Stimulated activated CD4-positive, alpha-beta T cell treated with anti-CD3 and anti-CD28 coated beads, Interleukin-4, amount 100 ng/mL, for 1 hour (primary cell): ENCODE results near the gene STK17A.

Experiments used
- DNase-seq: peaks from one replicate; pipeline ENCODE4 v3.0.0-alpha.2; 2020

STK17A gene

GRCh38 chr7:43637114-43637806 lies 54.4 kb downstream of the STK17A start:
- DNase-seq, result no peak

- DNase-seq, result no peak
Measured at GRCh38 chr7:43639858-43640491, 57.1 kb downstream of the STK17A start.

GRCh38 chr7:43640679-43641078 lies 57.8 kb downstream of the STK17A start:
- no peak for DNase-seq

DNA sequence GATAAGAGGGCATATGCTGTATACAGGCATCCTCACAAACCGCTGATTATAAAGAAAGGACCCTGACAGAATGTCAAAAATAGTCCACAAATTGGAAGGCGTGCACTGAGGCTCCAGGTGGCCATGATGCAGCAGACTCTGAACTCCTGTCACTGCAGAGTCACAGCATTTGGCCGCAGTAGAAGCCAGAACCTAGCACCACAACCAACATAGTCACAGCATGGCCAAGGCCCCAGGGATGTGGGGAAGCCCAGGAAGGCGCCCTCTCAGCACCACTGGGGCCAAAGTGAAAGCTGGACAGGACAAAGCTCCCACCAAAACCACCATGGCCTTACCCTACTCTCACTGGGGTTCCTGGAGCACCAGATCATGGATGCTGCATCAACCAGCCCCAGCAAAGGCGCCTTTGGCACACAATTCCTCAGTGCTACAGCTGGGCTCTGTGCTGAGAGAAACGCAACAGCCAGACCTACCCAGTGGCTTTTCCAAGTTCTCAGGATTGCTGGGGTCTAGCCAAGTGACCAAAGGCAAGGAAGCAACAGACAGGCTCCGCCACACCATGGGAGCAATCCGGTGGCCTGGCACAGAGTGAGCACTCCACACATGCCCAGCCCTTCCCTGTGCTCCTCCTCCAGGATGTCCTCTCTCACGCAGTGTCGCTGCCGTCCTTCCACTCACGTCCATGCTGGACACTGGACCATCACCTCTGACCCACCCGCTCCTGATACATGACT lies 60.2 kb downstream of the STK17A start:
- no peak for DNase-seq

- DNase-seq, result no peak
Measured at GRCh38 chr7:43643846-43644245, 60.9 kb downstream of the STK17A start.

GRCh38 chr7:43645699-43646226 lies 62.9 kb downstream of the STK17A start:
- no peak for DNase-seq

- DNase-seq, result no peak
Measured at GRCh38 chr7:43646603-43647338, 63.9 kb downstream of the STK17A start.

DNA sequence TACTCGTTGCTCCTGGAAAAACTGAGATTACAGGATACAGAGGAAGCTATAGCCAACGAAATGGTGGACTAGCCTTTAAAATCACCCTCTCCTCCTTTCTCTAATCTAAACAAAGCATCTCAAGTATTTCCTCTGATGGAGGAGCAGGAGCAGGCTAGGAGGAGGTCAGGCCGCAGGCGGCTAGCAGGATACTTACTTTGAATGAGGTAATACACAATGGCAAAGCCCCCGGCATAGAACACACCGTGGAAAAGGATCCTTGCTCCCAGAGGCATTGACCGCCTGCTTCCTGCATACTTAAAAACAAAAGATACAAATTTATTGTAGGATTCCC lies 64.4 kb downstream of the STK17A start:
- no peak for DNase-seq

DNA sequence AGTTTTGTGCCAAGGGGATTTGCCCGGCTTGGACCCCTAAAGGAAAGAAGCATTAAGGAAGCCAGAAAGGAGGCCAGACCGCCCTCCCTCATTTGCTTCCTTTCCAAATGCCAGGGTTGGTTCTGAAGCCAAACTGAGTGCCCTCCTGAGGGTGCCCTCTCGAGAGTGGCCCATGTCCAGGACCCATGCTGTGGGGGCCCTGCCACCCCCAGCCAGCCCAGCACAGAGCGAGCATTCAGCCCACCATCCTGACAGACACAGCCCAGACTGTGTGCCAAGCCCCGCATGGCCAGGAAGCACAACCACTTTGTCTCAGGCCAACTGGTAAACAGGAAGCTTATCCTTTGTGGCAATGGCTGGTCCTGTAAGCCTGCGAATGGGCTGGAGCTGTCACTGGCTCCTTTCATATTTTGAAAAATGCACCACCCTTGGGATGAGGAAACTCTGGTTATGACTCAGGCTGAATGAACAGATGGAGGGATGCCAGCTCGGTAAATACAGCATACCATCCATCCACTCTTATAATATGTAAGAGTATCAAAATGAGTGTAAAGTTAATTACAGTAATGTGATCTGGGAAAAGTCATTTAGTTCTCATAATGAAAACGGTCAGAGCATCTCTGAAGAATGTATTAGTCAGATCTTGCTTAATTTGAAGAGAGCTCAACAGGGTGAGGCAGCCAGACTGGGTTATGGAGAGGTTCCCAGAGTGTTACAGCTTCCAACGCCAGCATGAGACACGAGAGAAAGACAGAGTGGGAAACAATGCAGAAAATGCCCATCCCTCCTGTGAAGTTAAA lies 65.0 kb downstream of the STK17A start:
- peak; percentile 31 for DNase-seq

GRCh38 chr7:43648473-43649406 lies 65.8 kb downstream of the STK17A start:
- no peak for DNase-seq

GRCh38 chr7:43649755-43650274 lies 66.9 kb downstream of the STK17A start:
- no peak for DNase-seq

DNA sequence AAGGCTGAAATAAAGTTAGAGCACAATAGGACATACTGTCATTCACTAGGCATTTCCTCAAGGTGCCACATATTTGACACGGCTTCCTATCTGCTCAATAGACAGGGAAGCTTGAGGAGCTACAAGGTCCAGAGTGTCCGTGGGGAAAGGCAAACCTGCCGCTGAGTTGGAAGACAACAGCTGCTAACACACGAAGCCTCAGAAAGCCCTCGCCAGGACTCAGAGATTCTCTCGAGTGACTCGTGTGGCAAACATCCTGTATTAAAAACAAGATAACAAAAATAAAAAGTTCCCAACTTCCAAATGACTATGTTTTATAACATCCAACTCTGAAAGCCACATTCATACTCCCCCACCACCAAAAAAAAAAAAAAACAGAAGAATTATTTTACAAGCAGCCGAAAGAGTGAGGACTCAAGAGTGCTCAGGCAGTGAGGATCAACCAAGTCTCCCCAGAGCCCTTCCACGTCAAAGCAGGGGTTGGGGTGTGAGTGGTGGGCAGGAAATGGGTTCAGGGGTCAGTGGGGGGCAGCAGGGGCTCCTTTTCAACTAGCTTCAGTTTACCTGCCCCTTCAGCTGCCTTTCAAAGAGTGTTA lies 67.6 kb downstream of the STK17A start:
- no peak for DNase-seq

DNA sequence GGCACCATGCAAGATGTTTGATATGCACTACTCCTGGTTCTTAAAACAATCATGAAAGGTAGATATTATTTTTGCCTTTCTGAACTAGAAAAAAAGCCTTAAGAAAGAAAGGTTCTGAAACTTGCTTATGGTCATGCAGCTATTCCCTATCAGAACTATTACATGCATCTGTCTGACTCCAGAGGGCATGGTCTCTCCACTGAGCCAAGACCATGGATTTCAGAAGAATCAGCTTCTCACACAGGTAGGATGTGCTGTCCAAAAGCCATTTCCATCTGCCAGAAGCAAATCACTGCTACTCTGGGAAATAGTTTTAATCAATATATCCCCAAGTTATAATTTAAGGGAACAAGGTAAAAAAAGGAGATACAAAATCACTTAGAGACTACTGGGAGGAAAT lies 69.5 kb downstream of the STK17A start:
- DNase-seq, result no peak

DNA sequence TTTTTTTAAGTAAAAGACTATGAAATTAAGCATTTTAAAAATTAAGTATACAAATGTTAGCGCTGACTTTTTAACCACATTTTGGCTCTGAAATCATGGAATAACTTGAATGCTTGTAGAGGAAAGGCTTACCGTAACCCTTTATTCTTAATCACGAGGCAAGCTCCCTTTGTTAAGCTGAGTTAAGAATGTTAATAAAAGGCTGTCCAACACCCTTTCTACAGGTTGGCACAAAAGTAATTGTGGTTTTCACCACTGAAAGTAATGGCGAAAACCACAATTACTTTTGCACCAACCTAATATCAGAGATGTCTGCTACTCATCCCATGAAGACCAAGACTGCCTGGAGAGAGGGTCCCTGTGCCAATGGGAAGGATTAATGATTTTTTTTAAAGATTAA lies 70.6 kb downstream of the STK17A start:
- DNase-seq, result no peak

DNA sequence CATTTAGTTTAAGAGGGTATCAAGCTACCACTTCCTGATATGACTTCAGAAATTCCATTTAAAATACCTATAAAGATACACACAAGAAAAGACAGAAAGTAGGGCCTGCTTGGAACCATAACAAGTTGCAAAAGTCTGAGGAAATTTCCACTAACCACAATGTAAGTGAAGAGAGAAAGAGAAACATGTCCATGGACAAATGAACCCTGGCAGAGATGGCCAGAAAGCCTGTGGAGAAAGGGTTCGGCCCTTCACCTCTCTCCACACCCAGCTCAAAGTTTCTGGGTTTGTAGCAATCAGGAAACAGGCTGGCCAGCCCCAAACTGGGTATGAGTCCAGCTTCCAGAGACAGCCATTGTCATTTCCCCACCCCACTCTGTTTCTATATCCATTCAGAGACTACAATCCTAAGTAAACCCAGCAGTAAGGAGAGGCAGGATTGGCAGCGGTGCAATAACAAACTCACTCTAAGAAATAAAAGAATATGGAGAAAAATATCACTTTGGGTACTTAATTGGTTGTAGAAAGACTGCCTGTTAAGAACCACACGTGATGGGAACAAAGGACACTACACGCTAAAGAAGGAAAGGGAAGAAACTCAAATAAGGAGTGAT lies 71.1 kb downstream of the STK17A start:
- DNase-seq, result no peak

DNA sequence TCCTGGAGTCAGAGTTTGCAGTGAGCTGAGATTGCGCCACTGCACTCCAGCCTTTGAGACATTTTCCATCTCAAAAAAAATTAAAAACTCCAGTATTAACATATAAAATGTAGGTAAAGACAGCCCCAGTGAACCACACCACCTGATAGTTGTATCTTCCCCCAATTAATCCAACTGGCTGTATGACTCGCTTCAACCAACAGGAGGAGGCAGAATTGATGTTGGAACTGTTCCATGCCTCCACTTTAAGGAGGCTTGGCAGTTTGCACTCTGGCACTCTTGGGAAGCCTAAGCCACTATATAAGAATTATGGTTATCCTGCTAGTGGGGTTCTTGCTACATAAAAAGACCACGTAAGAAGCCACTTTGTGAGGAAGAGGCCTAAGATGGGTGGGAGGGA lies 72.7 kb downstream of the STK17A start:
- DNase-seq, result no peak

DNA sequence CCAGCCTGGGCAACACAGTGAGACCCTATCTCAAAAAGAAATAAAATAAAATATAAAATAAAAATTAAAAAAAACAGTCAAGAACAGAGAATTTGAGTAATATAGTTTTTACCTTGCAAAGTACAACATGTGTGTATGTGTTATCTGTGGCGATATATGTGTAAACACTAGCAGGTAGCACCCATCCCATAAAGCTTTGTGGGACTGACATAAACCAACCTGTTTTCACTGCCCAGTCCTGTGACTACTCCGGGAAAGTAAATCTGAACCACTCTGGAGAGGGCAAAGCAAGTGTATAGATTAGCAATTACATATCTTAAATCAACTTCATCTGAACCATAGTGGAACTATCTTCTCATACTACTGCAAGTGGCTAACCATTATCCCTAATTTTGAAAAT lies 74.1 kb downstream of the STK17A start:
- DNase-seq, result no peak

DNA sequence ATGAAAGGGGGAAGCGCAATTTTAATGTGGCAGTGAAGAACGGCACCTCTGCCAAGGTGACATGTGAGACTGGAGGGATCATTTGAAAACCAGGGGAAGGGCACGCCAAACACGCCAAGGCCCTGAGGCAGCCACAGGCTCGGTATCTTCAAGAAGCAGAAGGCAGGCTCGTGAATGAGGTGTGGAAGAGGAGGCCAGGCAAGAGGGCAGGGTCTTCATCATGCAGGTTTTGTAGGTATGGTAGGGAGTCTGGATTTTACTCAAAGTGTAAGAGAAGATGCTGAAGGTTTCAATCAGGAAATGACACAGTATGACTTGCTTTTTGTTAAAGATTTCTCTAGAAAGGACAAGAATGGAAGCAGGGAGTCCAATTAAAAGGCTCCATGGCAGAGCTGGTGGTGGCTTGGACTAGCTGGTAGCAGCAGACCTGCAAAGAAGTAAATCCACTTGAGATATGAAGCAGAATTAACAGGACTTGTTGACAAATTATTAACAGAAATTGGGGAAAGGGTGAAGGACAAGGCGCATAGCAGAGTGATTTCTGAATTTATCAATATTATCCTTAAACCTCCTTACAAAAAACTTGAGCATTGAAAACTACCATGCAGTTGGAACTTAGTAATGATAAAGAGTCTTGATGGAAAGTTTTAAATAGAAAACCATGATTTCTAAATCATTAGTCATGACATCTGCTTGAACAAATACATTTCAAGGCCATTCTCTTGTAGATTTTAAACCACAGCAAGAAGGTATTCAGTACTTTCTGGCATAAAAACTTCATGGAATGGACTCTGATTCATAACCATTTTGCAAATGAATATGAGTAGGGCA lies 76.0 kb downstream of the STK17A start:
- peak; percentile 46 for DNase-seq

DNA sequence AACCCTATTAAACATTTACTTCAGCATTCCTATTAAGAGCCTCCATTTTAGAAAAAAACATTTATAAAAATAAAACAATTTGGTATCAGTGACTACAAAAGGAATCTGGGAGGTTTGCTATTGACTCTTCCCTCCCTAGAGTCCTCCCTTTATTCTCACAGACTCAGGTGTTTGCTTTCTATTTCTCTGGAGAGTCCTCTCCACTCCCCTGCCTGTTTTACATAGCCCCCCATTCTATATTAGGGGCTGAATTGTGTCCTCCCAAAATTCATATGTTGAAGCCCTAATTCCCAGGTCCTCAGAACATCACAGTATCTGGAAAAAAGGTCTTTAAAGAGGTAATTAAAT lies 76.6 kb downstream of the STK17A start:
- no peak for DNase-seq
